GM12891 (cell line): ENCODE measurements around the gene PPP1R11. TPM values are rescaled to one million over a fixed set of nuclear protein-coding genes. Genes with fewer than 3 reads are reported as not detected.
"Not testable (repeated sequence)": the region's sequence is repeated elsewhere in the genome, so short reads cannot be mapped to it uniquely, and the experiment has no call there.

Experiments
- DNase-seq: peaks from one replicate; pipeline ENCODE4 v3.0.0; 2011; ENCODE audit warnings: low spot score; ENCODE audit not compliant: insufficient read length
- FAIRE-seq: peaks from 2 replicates; lab custom pipeline; 2011; peaks lifted over from hg19 to GRCh38; lab: Jason Lieb, UNC
- PAX5 ChIP-seq: IDR thresholded peaks from 2 replicates; pipeline ENCODE4 v1.6.1; 2011; ENCODE audit warnings: low read length, moderate library complexity, mild to moderate bottlenecking; ENCODE audit not compliant: insufficient read depth, severe bottlenecking
- POLR2A ChIP-seq: IDR thresholded peaks from 2 replicates; pipeline ENCODE4 v1.6.1; 2011; ENCODE audit warnings: low read depth, low read length, control low read depth
- POLR2AphosphoS5 ChIP-seq: IDR thresholded peaks from 2 replicates; pipeline ENCODE4 v1.6.1; 2011; ENCODE audit warnings: low read depth, low read length, control low read depth
- POU2F2 ChIP-seq: IDR thresholded peaks from 2 replicates; pipeline ENCODE4 v1.6.1; 2011; ENCODE audit warnings: low read depth, mild to moderate bottlenecking, control low read depth, low read length, moderate library complexity
- SPI1 ChIP-seq: IDR thresholded peaks from 2 replicates; pipeline ENCODE4 v1.6.1; 2011; ENCODE audit warnings: low read depth, low read length, control low read depth
- TAF1 ChIP-seq: IDR thresholded peaks from 2 replicates; pipeline ENCODE4 v1.6.1; 2011; ENCODE audit warnings: low read depth, low read length, control low read depth
- polyA plus RNA-seq: library from polyadenylated mRNA; unstranded; fragments of >200 nt; gene quantifications from one replicate; pipeline ENCODE4 v1.2.1, GENCODE V29; 2012; ENCODE audit warnings: low read depth, missing spikeins, inconsistent platforms; ENCODE audit not compliant: missing spikeins

PPP1R11 gene, protein sequence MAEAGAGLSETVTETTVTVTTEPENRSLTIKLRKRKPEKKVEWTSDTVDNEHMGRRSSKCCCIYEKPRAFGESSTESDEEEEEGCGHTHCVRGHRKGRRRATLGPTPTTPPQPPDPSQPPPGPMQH
- polyA plus RNA-seq, result 22.0 TPM

DNA sequence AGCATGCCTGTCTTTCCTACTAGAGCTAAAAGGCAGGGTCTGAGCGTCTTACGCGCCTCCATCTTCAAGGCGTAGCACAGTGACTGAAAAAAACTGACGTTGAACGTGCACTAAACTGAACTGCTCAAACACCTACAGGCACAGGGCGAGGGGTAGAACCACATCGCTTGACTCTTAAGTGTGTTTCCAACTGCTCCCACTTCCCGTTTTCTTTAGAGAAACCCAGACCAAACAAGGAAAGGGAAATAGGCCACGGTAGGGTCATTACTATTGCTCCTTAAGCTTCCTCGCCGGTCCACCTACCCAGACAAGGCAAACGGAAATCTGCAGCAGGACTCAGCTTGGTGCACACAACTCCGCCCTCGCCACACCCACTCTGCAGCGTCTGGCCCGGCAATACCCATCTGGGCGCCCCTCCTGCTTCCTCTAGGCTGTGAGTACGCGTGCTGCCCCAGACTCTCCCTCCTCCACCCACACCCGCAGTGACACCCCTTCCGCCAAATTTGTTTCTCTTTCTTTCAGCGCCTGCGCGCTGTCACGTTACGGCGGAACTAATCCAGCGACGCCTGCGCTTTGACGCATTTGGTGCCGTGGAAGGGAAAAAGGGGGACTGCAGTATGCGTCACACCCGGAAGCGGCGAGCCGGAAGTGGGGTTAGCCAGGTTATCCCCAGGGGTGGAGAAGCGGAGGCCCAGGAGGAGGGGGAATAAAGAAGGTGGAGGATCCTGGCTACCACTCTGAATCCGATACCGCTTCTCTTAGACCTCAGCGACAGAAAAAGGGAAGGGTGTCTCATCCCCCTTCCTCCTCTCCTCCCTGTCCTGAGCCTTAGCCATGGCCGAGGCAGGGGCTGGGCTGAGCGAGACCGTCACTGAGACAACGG, at the start of gene PPP1R11:
PPP1R11 (plus strand) TSS at position 622 of the 883 bp plus-strand sequence; CDS start at position 835, 213 bp downstream.
- peak; percentile 88 for TF ChIP-seq SPI1
- peak; percentile 78 for TF ChIP-seq TAF1
- TF ChIP-seq POU2F2, result peak; percentile 56
- TF ChIP-seq POLR2A, result peak; percentile 90
- TF ChIP-seq PAX5, result no peak
- peak; percentile 82 for TF ChIP-seq POLR2AphosphoS5
- peak; percentile 100 for FAIRE-seq
- DNase-seq, result peak; percentile 83

DNA sequence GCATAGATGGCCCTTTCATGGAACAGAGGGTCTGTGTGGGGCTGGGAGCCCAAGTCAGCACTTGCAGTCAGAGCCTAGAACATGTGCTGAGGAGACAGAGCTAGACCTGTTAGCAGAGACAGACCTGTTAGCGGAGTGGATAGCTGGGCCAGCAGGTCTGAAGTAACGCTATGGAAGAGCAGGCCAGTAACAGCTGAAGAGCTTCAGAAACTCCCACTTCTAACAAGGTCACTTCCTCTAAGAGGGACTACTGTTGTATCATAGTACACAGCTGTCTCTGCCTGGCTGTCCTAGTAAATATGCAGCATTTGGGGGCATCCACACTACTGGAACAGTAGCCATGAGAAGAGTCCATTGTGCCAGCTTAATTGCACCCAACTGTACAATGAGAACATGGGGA, 47.2 kb upstream of the PPP1R11 start:
- no peak for TF ChIP-seq TAF1
- TF ChIP-seq PAX5, result no peak
- no peak for TF ChIP-seq SPI1
- no peak for TF ChIP-seq POU2F2
- no peak for TF ChIP-seq POLR2A
- FAIRE-seq, result no peak
- no peak for DNase-seq

DNA sequence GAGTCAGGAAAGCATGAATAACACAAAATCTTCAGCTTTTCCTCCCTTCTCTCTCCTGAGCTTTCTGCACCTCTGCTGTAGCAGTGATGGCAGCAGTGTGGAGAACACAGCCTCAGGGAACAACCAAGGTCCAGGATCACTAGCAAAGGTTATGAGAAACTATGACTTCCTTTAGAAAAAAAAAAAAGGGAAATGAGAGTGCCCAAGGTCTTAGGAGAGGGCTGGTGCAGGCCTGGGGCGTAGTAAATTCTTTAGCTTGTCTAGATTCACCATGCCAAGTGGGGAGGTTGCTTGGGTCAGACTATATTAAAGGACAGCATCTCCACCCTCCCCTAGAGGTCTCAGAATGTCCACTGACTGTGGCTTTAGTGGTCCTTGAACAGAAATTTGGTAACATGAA, 46.4 kb upstream of the PPP1R11 start:
- FAIRE-seq, result no peak
- TF ChIP-seq POLR2A, result no peak
- TF ChIP-seq POLR2AphosphoS5, result no peak
- no peak for TF ChIP-seq POU2F2
- peak; percentile 59 for TF ChIP-seq SPI1
- TF ChIP-seq PAX5, result no peak
- TF ChIP-seq TAF1, result no peak

DNA sequence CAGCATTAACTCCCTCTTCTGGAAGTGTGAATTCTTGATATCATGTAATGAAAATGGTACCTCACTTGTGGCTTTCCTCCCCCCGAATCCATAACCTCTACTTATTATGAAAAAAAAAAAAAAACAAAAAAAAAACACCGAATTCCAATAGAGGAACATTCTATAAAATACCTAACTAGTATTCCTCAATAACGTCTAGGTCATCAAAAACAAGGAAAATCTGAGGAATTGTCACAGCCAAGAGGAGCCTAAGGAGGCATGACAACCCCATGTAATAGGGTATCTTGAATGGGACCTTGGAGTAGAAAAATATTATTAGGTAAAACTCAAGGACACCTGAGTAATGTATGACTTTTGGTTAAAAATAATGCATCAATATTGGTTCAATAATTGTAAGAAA, 44.8 kb upstream of the PPP1R11 start:
- DNase-seq (no peak), FAIRE-seq (no peak)
- TF ChIP-seq POLR2AphosphoS5 (no peak), POU2F2 (no peak), SPI1 (no peak), POLR2A (no peak), PAX5 (no peak), TAF1 (no peak)

More for the DNA sequence above, 46.4 kb upstream of the PPP1R11 start:
- no peak for DNase-seq

DNA sequence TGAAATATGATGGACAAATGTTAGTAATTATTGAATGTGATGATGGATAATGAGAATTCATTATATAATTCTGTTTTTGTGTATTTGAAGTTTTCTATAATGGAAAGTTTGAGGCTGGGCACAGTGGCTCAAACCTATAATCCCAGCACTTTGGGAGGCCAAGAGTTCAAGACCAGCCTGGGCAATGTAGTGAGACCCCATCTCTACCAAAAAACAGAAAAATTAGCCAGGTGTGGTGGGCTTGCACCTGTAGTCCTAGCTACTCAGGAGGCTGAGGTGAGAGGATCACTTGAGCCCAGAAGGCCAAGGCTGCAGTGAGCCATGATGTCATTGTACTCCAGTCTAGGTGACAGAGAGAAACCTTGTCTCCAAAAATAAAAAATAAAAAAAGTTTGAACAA, 44.3 kb upstream of the PPP1R11 start:
- not testable (repeated sequence) for DNase-seq, FAIRE-seq

DNA sequence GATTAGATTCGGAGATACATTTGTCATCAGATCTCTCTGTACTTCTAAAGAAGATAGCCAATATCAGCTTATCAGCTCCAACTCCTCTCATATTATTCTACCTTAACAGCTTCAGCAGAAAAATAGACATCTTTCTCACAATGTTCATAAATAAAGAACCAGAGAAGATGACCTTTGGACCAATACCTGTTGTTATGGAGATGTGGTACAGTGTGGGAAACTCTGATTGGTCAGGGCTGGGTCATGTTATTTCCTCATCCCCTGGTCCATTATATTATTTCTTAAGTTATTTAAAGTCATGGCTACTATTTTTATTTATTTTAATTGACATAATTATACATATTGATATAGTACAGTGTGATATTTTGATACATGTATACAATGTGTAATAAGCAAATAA, 41.8 kb upstream of the PPP1R11 start:
- DNase-seq, result no peak
- no peak for FAIRE-seq
- TF ChIP-seq PAX5 (no peak), POLR2A (no peak), SPI1 (no peak), POU2F2 (no peak), POLR2AphosphoS5 (no peak), TAF1 (no peak)

DNA sequence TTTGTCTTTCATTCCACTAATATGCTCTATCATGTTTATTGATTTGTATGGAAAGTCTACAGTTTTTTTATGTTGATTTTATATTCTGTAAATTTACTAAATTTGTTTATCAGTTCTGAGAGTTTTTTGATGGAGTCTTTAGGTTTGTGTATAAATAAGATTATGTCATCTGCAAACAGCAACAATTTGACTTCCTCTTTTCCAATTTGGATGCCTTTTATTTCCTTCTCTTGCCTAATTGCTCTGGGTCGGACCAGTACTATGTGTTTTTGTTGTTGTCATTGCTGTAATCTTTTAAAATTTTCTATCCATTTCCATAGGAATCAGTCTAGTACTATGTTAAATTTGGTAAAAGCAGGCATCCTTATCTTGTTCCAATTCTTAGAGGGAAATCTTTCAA, 37.4 kb upstream of the PPP1R11 start:
- FAIRE-seq, result no peak
- DNase-seq, result no peak
- no peak for TF ChIP-seq POLR2A
- 0 out of 2 replicates have a peak, but pooled peaks have one; percentile 27 for TF ChIP-seq SPI1

DNA sequence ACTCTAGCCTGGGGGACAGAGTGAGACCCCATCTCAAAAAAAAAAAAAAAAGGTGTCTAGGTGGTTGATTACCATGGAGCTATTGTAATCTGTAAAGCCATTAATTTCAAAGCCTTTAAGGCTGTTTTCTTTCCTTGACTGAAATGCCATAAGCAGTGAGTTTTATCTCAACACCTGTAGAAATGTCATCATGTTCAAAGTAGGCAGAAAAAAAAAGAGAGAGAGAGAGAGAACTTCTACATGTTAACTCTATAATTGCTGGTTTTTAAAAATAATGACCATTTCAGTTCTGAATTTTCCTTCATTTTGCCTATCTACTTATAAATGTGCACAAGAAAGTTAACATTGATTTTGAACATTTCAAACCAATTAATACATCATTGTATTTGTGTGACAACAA, 35.6 kb upstream of the PPP1R11 start:
- FAIRE-seq (no peak), DNase-seq (no peak)
- TF ChIP-seq POU2F2, result no peak
- TF ChIP-seq POLR2AphosphoS5, result no peak
- no peak for TF ChIP-seq SPI1
- no peak for TF ChIP-seq PAX5

DNA sequence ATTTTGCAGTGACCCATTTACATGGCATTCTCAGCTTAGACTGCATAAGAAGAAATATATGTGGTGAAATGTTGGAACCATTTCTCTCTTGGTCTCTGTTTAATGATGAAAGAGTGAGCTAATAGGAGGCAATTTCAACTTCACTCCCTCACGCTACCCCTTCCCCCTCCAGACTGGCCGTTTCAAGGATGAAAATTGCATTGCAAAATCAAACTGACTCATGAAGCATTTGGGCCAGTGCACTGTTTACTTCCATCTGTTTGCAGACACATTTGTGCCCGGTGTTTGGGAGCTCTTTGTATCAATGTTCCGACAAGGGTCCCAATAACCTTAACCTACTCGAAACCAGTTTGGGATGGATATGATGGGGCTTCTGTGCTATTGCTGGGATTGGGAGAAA, 33.6 kb upstream of the PPP1R11 start:
- FAIRE-seq, DNase-seq: not testable (repeated sequence)

DNA sequence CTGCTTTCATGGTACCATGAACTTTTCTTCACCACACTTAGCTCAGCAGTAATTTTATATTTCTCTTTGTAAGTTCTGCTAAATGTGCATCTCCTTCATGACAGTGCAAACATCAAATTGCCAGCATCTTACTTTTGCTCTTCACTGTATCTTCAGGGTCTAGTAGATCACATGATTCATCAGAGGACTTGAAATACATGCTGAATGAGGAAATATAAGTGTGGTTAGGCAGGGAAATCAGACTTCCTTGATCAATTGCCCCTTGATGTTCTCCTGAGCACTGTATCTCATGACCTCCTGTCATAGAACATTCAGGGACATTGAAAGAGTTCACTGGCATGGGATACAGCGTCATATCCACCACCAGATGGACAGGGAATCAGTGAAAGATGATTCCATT, 31.2 kb upstream of the PPP1R11 start:
- DNase-seq (no peak), FAIRE-seq (no peak)
- no peak for TF ChIP-seq SPI1
- TF ChIP-seq PAX5, result no peak
- no peak for TF ChIP-seq POU2F2
- TF ChIP-seq POLR2AphosphoS5, result no peak
- no peak for TF ChIP-seq POLR2A
- no peak for TF ChIP-seq TAF1
